ENCODE results near the gene PPCS.

Gene PPCS

GRCh38 chr1:42429603-42430002 is 26.7 kb upstream of the PPCS start:
- no peak overlapping the region for H3K9ac ChIP-seq (ENCODE audit: low read length)
- H3K36me3 ChIP-seq (ENCODE audit: control insufficient read depth, insufficient read depth, low read length): no peaks in the 10 kb centered on the region
- no peaks in the 10 kb centered on the region for H3K27me3 ChIP-seq (ENCODE audit: control insufficient read depth, insufficient read depth, low read length)
- H3K9me3 ChIP-seq (ENCODE audit: control insufficient read depth, low read length): no peaks in the 10 kb centered on the region
- no peak overlapping the region for H3K4me3 ChIP-seq (ENCODE audit: low read length)
- H3K4me1 ChIP-seq (ENCODE audit: control insufficient read depth, insufficient read depth, low read length): peaks cover 22% of the 10 kb centered on the region

GRCh38 chr1:42430286-42431135 is 25.8 kb upstream of the PPCS start:
- no peaks in the 10 kb centered on the region for H3K27me3 ChIP-seq (ENCODE audit: control insufficient read depth, insufficient read depth, low read length)
- H3K4me3 ChIP-seq (ENCODE audit: low read length): no peak overlapping the region
- no peaks in the 10 kb centered on the region for H3K36me3 ChIP-seq (ENCODE audit: control insufficient read depth, insufficient read depth, low read length)
- peaks cover 22% of the 10 kb centered on the region for H3K4me1 ChIP-seq (ENCODE audit: control insufficient read depth, insufficient read depth, low read length)
- H3K9ac ChIP-seq (ENCODE audit: low read length): no peak overlapping the region
- H3K9me3 ChIP-seq (ENCODE audit: control insufficient read depth, low read length): no peaks in the 10 kb centered on the region

GRCh38 chr1:42431514-42431913 is 24.8 kb upstream of the PPCS start:
- Histone ChIP-seq H3K4me3 (ENCODE audit: low read length) (no peak overlapping the region), H3K4me1 (ENCODE audit: control insufficient read depth, insufficient read depth, low read length) (peaks cover 22% of the 10 kb centered on the region), H3K9ac (ENCODE audit: low read length) (no peak overlapping the region), H3K27me3 (ENCODE audit: control insufficient read depth, insufficient read depth, low read length) (no peaks in the 10 kb centered on the region), H3K9me3 (ENCODE audit: control insufficient read depth, low read length) (no peaks in the 10 kb centered on the region), H3K36me3 (ENCODE audit: control insufficient read depth, insufficient read depth, low read length) (no peaks in the 10 kb centered on the region)

GRCh38 chr1:42432714-42433113 is 23.6 kb upstream of the PPCS start:
- no peak overlapping the region for H3K9ac ChIP-seq (ENCODE audit: low read length)
- H3K4me3 ChIP-seq (ENCODE audit: low read length): no peak overlapping the region
- H3K36me3 ChIP-seq (ENCODE audit: control insufficient read depth, insufficient read depth, low read length): no peaks in the 10 kb centered on the region
- H3K4me1 ChIP-seq (ENCODE audit: control insufficient read depth, insufficient read depth, low read length): peaks cover 22% of the 10 kb centered on the region
- H3K27me3 ChIP-seq (ENCODE audit: control insufficient read depth, insufficient read depth, low read length): no peaks in the 10 kb centered on the region
- no peaks in the 10 kb centered on the region for H3K9me3 ChIP-seq (ENCODE audit: control insufficient read depth, low read length)

GRCh38 chr1:42433369-42433768 is 23.0 kb upstream of the PPCS start:
- no peaks in the 10 kb centered on the region for H3K27me3 ChIP-seq (ENCODE audit: control insufficient read depth, insufficient read depth, low read length)
- H3K4me1 ChIP-seq (ENCODE audit: control insufficient read depth, insufficient read depth, low read length): peaks cover 22% of the 10 kb centered on the region
- H3K9me3 ChIP-seq (ENCODE audit: control insufficient read depth, low read length): no peaks in the 10 kb centered on the region
- no peaks in the 10 kb centered on the region for H3K36me3 ChIP-seq (ENCODE audit: control insufficient read depth, insufficient read depth, low read length)
- no peak overlapping the region for H3K4me3 ChIP-seq (ENCODE audit: low read length)
- no peak overlapping the region for H3K9ac ChIP-seq (ENCODE audit: low read length)

GRCh38 chr1:42434340-42434739 is 22.0 kb upstream of the PPCS start:
- Histone ChIP-seq H3K27me3 (ENCODE audit: control insufficient read depth, insufficient read depth, low read length) (no peaks in the 10 kb centered on the region), H3K9ac (ENCODE audit: low read length) (no peak overlapping the region), H3K36me3 (ENCODE audit: control insufficient read depth, insufficient read depth, low read length) (no peaks in the 10 kb centered on the region), H3K4me1 (ENCODE audit: control insufficient read depth, insufficient read depth, low read length) (peaks cover 22% of the 10 kb centered on the region), H3K4me3 (ENCODE audit: low read length) (no peak overlapping the region), H3K9me3 (ENCODE audit: control insufficient read depth, low read length) (no peaks in the 10 kb centered on the region)

GRCh38 chr1:42439940-42440339 is 16.4 kb upstream of the PPCS start:
- Histone ChIP-seq H3K36me3 (ENCODE audit: control insufficient read depth, insufficient read depth, low read length) (no peaks in the 10 kb centered on the region), H3K4me3 (ENCODE audit: low read length) (no peak overlapping the region)

GRCh38 chr1:42442662-42443061 is 13.7 kb upstream of the PPCS start:
- Histone ChIP-seq H3K4me1 (ENCODE audit: control insufficient read depth, insufficient read depth, low read length) (peaks cover 11% of the 10 kb centered on the region), H3K9ac (ENCODE audit: low read length) (no peak overlapping the region), H3K4me3 (ENCODE audit: low read length) (no peak overlapping the region), H3K36me3 (ENCODE audit: control insufficient read depth, insufficient read depth, low read length) (no peaks in the 10 kb centered on the region), H3K27me3 (ENCODE audit: control insufficient read depth, insufficient read depth, low read length) (no peaks in the 10 kb centered on the region), H3K9me3 (ENCODE audit: control insufficient read depth, low read length) (no peaks in the 10 kb centered on the region)

More at GRCh38 chr1:42439940-42440339, 16.4 kb upstream of the PPCS start:
- H3K4me1 ChIP-seq (ENCODE audit: control insufficient read depth, insufficient read depth, low read length): peaks cover 11% of the 10 kb centered on the region
- H3K9ac ChIP-seq (ENCODE audit: low read length): no peak overlapping the region
- no peaks in the 10 kb centered on the region for H3K9me3 ChIP-seq (ENCODE audit: control insufficient read depth, low read length)
- no peaks in the 10 kb centered on the region for H3K27me3 ChIP-seq (ENCODE audit: control insufficient read depth, insufficient read depth, low read length)

GRCh38 chr1:42449256-42449655 is 7.1 kb upstream of the PPCS start:
- Histone ChIP-seq H3K27me3 (ENCODE audit: control insufficient read depth, insufficient read depth, low read length) (no peaks in the 10 kb centered on the region), H3K36me3 (ENCODE audit: control insufficient read depth, insufficient read depth, low read length) (no peaks in the 10 kb centered on the region), H3K4me1 (ENCODE audit: control insufficient read depth, insufficient read depth, low read length) (no peaks in the 10 kb centered on the region), H3K4me3 (ENCODE audit: low read length) (no peak overlapping the region), H3K9me3 (ENCODE audit: control insufficient read depth, low read length) (no peaks in the 10 kb centered on the region), H3K9ac (ENCODE audit: low read length) (no peak overlapping the region)

GRCh38 chr1:42450061-42450460 is 6.3 kb upstream of the PPCS start:
- no peak overlapping the region for H3K4me3 ChIP-seq (ENCODE audit: low read length)
- peaks cover under 1% of the 10 kb centered on the region for H3K4me1 ChIP-seq (ENCODE audit: control insufficient read depth, insufficient read depth, low read length)
- no peaks in the 10 kb centered on the region for H3K36me3 ChIP-seq (ENCODE audit: control insufficient read depth, insufficient read depth, low read length)
- H3K9ac ChIP-seq (ENCODE audit: low read length): no peak overlapping the region
- H3K27me3 ChIP-seq (ENCODE audit: control insufficient read depth, insufficient read depth, low read length): no peaks in the 10 kb centered on the region
- H3K9me3 ChIP-seq (ENCODE audit: control insufficient read depth, low read length): no peaks in the 10 kb centered on the region

GRCh38 chr1:42453386-42453785 is 3.0 kb upstream of the PPCS start:
- Histone ChIP-seq H3K36me3 (ENCODE audit: control insufficient read depth, insufficient read depth, low read length) (no peaks in the 10 kb centered on the region), H3K4me1 (ENCODE audit: control insufficient read depth, insufficient read depth, low read length) (peaks cover 20% of the 10 kb centered on the region), H3K9me3 (ENCODE audit: control insufficient read depth, low read length) (no peaks in the 10 kb centered on the region), H3K9ac (ENCODE audit: low read length) (no peak overlapping the region), H3K27me3 (ENCODE audit: control insufficient read depth, insufficient read depth, low read length) (no peaks in the 10 kb centered on the region), H3K4me3 (ENCODE audit: low read length) (no peak overlapping the region)

GRCh38 chr1:42454403-42454802 is 1.9 kb upstream of the PPCS start:
- no peaks in the 10 kb centered on the region for H3K9me3 ChIP-seq (ENCODE audit: control insufficient read depth, low read length)
- H3K4me1 ChIP-seq (ENCODE audit: control insufficient read depth, insufficient read depth, low read length): peaks cover 20% of the 10 kb centered on the region
- H3K27me3 ChIP-seq (ENCODE audit: control insufficient read depth, insufficient read depth, low read length): no peaks in the 10 kb centered on the region
- no peaks in the 10 kb centered on the region for H3K36me3 ChIP-seq (ENCODE audit: control insufficient read depth, insufficient read depth, low read length)
- H3K9ac ChIP-seq (ENCODE audit: low read length): no peak overlapping the region
- H3K4me3 ChIP-seq (ENCODE audit: low read length): no peak overlapping the region

GRCh38 chr1:42456754-42457089 is 379 bp downstream of the PPCS start:
- peak overlapping the region; percentile 96 for H3K4me3 ChIP-seq (ENCODE audit: low read length)
- H3K27me3 ChIP-seq (ENCODE audit: control insufficient read depth, insufficient read depth, low read length): no peaks in the 10 kb centered on the region
- no peaks in the 10 kb centered on the region for H3K9me3 ChIP-seq (ENCODE audit: control insufficient read depth, low read length)
- H3K36me3 ChIP-seq (ENCODE audit: control insufficient read depth, insufficient read depth, low read length): no peaks in the 10 kb centered on the region
- peak overlapping the region; percentile 96 for H3K9ac ChIP-seq (ENCODE audit: low read length)
- peaks cover 20% of the 10 kb centered on the region for H3K4me1 ChIP-seq (ENCODE audit: control insufficient read depth, insufficient read depth, low read length)

Data from mucosa of stomach (tissue), 1 donor.